ENCODE data around the gene KCNJ8.

- TF ChIP-seq HCFC1 (IDR thresholded peaks at IDR 0.05; ENCODE audit: low read length) (no peak), POLR2A (IDR thresholded peaks at IDR 0.05; ENCODE audit: low read depth, low read length) (no peak), SREBF2 (IDR thresholded peaks at IDR 0.05; ENCODE audit: low read length) (no peak), BMI1 (IDR thresholded peaks at IDR 0.05; ENCODE audit: borderline replicate concordance) (no peak), MYC (IDR thresholded peaks at IDR 0.05; ENCODE audit: insufficient read depth, insufficient read length, insufficient replicate concordance, low read length, severe bottlenecking) (no peak), CTCF (IDR thresholded peaks at IDR 0.05 in 2 of 3, conservative IDR thresholded peaks at IDR 0.05 in 1 of 3; ENCODE audit: control insufficient read depth in 2 of 3, extremely low read depth in 1 of 3, insufficient read depth in 1 of 3, low read depth in 3 of 3, low read length in 3 of 3) (no peak), ETV6 (conservative IDR thresholded peaks at IDR 0.05 in 1 of 2, IDR thresholded peaks at IDR 0.05 in 1 of 2; ENCODE audit: borderline replicate concordance in 1 of 2, low read depth in 1 of 2) (no peak), ATF7 (IDR thresholded peaks at IDR 0.05; ENCODE audit: low read depth) (no peak), REST (IDR thresholded peaks at IDR 0.05; ENCODE audit: low read depth, low read length) (no peak), CREM (IDR thresholded peaks at IDR 0.05; ENCODE audit: low read depth) (no peak), ZNF274 (IDR thresholded peaks at IDR 0.05; ENCODE audit: insufficient read depth, insufficient read length) (no peak)
- TF ChIP-seq, protein P1, sequence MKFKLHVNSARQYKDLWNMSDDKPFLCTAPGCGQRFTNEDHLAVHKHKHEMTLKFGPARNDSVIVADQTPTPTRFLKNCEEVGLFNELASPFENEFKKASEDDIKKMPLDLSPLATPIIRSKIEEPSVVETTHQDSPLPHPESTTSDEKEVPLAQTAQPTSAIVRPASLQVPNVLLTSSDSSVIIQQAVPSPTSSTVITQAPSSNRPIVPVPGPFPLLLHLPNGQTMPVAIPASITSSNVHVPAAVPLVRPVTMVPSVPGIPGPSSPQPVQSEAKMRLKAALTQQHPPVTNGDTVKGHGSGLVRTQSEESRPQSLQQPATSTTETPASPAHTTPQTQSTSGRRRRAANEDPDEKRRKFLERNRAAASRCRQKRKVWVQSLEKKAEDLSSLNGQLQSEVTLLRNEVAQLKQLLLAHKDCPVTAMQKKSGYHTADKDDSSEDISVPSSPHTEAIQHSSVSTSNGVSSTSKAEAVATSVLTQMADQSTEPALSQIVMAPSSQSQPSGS (IDR thresholded peaks at IDR 0.05; ENCODE audit: low read length) = no peak
Observed at GRCh38 chr12:21773806-21774205, 700 bp downstream of the KCNJ8 start.
